Measurements from ENCODE around the gene TTBK1. TPM values are rescaled to one million over a fixed set of nuclear protein-coding genes. Genes with fewer than 3 reads are reported as not detected.

Gene TTBK1
- total and polyA plus RNA-seq, 8 donors = 0.05 to 0.37 (median 0.14) TPM; not detected in 3

DNA sequence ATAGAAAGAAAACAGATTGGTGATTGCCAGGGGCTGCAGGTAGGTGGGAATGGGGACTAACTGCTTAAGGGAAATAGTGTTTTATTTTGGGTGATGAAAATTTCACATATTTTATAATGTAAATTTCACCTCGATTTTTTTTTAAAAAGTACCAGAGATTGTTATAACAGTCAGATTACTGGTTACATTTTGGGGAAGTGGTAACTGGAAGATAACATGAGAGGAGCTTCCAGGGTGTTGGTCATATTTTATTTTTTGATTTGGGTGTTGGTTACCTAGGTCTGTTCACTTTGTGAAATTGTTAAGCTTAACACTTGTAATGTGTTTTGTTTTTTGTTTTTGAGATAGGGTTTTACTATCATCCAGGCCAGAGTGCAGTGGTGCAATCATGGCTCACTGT is 82.6 kb downstream of the TTBK1 start:
- Histone ChIP-seq H3K27ac (no peak overlapping the region), H3K4me1 (no peaks in the 10 kb centered on the region), H3K27me3 (no peaks in the 10 kb centered on the region), H3K36me3 (peaks cover 0 to 18% (median 0%) of the 10 kb centered on the region in 4 donors), H3K9me3 (no peaks in the 10 kb centered on the region), H3K4me3 (no peak overlapping the region)
- 52 to 82% (median 72%) methylated on average over 1 of the region's 1 CpG for WGBS, 5 donors
- no peak for DNase-seq
- intact Hi-C loops (cut with DNase I; ENCODE audit: low total_unique reads) = no loop called here
- TF ChIP-seq POLR2A (IDR thresholded peaks at IDR 0.05) = no peak
- no peak for TF ChIP-seq POLR2AphosphoS5 (IDR thresholded peaks at IDR 0.05)
- no peak for TF ChIP-seq EP300 (IDR thresholded peaks at IDR 0.05)
- TF ChIP-seq, protein P1, sequence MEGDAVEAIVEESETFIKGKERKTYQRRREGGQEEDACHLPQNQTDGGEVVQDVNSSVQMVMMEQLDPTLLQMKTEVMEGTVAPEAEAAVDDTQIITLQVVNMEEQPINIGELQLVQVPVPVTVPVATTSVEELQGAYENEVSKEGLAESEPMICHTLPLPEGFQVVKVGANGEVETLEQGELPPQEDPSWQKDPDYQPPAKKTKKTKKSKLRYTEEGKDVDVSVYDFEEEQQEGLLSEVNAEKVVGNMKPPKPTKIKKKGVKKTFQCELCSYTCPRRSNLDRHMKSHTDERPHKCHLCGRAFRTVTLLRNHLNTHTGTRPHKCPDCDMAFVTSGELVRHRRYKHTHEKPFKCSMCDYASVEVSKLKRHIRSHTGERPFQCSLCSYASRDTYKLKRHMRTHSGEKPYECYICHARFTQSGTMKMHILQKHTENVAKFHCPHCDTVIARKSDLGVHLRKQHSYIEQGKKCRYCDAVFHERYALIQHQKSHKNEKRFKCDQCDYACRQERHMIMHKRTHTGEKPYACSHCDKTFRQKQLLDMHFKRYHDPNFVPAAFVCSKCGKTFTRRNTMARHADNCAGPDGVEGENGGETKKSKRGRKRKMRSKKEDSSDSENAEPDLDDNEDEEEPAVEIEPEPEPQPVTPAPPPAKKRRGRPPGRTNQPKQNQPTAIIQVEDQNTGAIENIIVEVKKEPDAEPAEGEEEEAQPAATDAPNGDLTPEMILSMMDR (IDR thresholded peaks at IDR 0.05) = no peak

DNA sequence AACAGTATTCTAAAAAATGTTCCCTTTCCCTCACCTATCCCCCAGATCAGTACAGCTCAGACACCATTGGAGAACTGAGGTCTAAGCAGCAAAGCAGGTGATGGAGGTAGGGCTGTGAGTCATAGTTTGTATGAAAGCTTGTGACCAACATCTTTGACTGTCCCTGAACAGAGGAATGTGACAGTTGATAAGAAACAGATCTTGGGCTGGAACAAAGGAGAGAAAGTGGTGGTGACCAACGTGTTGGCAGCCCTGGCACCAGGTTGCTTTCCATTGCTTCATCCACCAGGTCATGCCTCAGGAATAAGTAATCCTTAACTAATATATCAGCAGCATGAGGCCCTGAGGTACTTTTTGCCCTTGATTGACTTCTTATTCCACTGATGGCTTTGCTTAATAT is 85.2 kb downstream of the TTBK1 start:
- DNase-seq = peak in 1 of 2 donors; percentile 20
- intact Hi-C loops (cut with DNase I; ENCODE audit: low total_unique reads) = no loop called here
- Histone ChIP-seq H3K4me1 (peaks cover 0 to 3% (median 0%) of the 10 kb centered on the region in 4 donors), H3K4me3 (no peak overlapping the region), H3K9me3 (no peaks in the 10 kb centered on the region), H3K27me3 (no peaks in the 10 kb centered on the region), H3K36me3 (peaks cover 0 to 18% (median 0%) of the 10 kb centered on the region in 4 donors), H3K27ac (no peak overlapping the region)
- TF ChIP-seq POLR2A (IDR thresholded peaks at IDR 0.05) (no peak), POLR2AphosphoS5 (IDR thresholded peaks at IDR 0.05) (peak in 1 of 3 donors; percentile 25)
- 3 to 31% (median 24%) methylated on average over 1 of the region's 1 CpG for WGBS, 5 donors

DNA sequence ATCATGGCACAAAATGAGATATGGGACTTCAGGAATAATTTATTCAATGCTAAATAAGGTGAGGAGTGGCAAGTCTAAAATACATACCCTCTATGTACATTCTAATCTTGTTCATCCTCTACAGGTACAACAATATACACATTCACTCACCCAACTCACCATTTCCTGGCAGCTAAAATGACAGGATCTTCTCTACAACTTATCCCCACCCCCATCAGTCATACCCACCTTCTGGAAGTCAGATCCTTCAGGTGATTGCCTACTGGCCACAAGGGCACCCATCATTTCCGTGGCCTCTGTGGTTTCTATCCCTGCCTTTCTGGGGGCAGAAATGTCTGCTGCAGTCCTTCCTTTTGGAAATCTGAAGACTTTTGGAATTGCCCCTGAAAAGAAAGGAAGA is 88.2 kb downstream of the TTBK1 start:
- intact Hi-C loops (cut with DNase I; ENCODE audit: low total_unique reads) = loop anchor here (10.0 kb wide), 1 partner anchor 57 kb away; no protein-coding TSS in a partner anchor
- 53 to 68% (median 61%) methylated on average over 1 of the region's 1 CpG for WGBS, 5 donors
- no peak for DNase-seq

DNA sequence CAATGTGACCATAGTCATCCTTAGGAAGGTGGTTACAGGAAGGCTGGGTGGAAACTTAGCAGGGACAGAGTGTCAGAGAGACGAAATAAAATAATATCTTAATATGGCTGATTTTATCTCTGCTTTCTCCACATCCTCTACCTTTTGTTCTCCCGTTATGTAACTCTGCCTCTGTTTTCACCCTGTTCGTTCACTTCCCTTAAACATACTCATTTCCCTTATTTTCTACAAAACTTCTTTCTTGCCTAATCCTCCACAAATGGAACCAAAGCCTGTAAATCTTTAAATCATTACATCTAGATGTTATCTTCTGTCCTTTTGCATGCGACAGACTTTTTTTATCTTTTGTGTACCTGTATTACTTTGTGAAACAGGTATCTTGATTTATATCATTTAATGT is 88.6 kb downstream of the TTBK1 start:
- intact Hi-C loops (cut with DNase I; ENCODE audit: low total_unique reads) = loop anchor here (10.0 kb wide), 1 partner anchor 57 kb away; no protein-coding TSS in a partner anchor
- Histone ChIP-seq H3K9me3 (no peaks in the 10 kb centered on the region), H3K27ac (no peak overlapping the region), H3K36me3 (peaks cover 0 to 15% (median 1%) of the 10 kb centered on the region in 4 donors), H3K4me1 (peaks cover 7 to 19% (median 9%) of the 10 kb centered on the region in 4 donors), H3K4me3 (no peak overlapping the region), H3K27me3 (no peaks in the 10 kb centered on the region)
- no peak for DNase-seq
- WGBS, 5 donors = 48 to 57% (median 56%) methylated on average over 4 of the region's 4 CpGs
- TF ChIP-seq POLR2A (IDR thresholded peaks at IDR 0.05) (no peak), POLR2AphosphoS5 (IDR thresholded peaks at IDR 0.05) (no peak), EP300 (IDR thresholded peaks at IDR 0.05) (no peak)
- TF ChIP-seq, protein P1 (IDR thresholded peaks at IDR 0.05) = no peak

More for the DNA sequence above, 88.2 kb downstream of the TTBK1 start:
- Histone ChIP-seq H3K9me3 (no peaks in the 10 kb centered on the region), H3K36me3 (peaks cover 0 to 16% (median under 1%) of the 10 kb centered on the region in 4 donors), H3K4me1 (peaks cover 7 to 19% (median 9%) of the 10 kb centered on the region in 4 donors), H3K27me3 (no peaks in the 10 kb centered on the region), H3K4me3 (no peak overlapping the region), H3K27ac (no peak overlapping the region)
- TF ChIP-seq POLR2AphosphoS5 (IDR thresholded peaks at IDR 0.05) (no peak), POLR2A (IDR thresholded peaks at IDR 0.05) (no peak), EP300 (IDR thresholded peaks at IDR 0.05) (no peak)
- TF ChIP-seq, protein P1 (IDR thresholded peaks at IDR 0.05) = no peak

DNA sequence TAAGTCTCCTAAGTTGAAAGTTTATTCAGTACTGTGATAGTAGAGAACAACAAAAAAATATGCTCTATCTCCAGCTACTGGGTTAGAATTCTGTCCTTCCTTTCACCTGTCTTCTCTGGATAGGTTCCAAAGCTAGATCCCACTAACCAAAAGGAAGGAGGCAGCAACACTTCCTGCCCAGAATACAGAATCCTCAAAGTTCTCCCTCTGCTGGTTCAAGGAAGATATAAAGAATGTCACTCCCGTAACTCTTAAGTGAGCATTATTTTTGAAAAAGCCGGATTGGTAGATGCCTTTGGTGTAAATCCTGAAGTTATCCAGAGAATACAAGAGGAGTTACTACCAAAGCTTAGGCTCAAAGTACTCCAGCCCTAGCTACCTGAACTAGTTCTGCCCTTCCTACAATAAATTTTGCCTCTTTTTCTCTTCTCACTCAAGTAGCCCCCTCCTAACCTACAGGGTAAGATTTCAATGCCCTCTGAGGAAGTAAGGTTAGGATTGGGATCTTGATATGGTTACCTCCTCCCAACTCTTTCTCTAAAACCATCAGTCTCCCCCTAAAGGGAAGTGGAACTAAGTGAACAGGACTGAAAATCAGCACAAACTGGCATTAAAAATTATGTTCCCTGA is 91.3 kb downstream of the TTBK1 start:
- 17 to 26% (median 18%) methylated on average over 2 of the region's 2 CpGs for WGBS, 5 donors
- intact Hi-C loops (cut with DNase I; ENCODE audit: low total_unique reads) = loop anchor here (10.0 kb wide), 1 partner anchor 60 kb away; no protein-coding TSS in a partner anchor
- peak in 1 of 2 donors; percentile 77 for DNase-seq
- Histone ChIP-seq H3K4me3 (no peak overlapping the region), H3K4me1 (peaks cover 7 to 19% (median 9%) of the 10 kb centered on the region in 4 donors), H3K36me3 (peaks cover 13 to 29% (median 26%) of the 10 kb centered on the region in 4 donors), H3K27ac (peak overlapping the region in 1 of 5 donors; percentile 8), H3K9me3 (no peaks in the 10 kb centered on the region), H3K27me3 (no peaks in the 10 kb centered on the region)
- TF ChIP-seq, protein P1 (IDR thresholded peaks at IDR 0.05) = peak in 4 of 7 experiments; percentile 9 to 60 (median 36)
- no peak for TF ChIP-seq EP300 (IDR thresholded peaks at IDR 0.05)
